ENCODE data around the gene KIFC3. TPM values are rescaled to one million over a fixed set of nuclear protein-coding genes. Genes with fewer than 3 reads are reported as not detected.

The KIFC3 gene
- total and polyA plus RNA-seq, 2 donors (not counting 1 experiment from before 2014, with no cell fraction given): 0.07 to 0.67 TPM

- H3K27ac Mint-ChIP-seq: no peak overlapping the region
- no peak overlapping the region for H2AFZ ChIP-seq (ENCODE audit: insufficient read depth, low read depth, low read length, poor library complexity, severe bottlenecking)
- CTCF ChIA-PET: no interaction called here
- H3K27me3 ChIP-seq (replicated peaks in 1 of 4; ENCODE audit: control extremely low read depth in 1 of 4, control insufficient read depth in 3 of 4, insufficient read depth in 4 of 4, low read length in 3 of 4): no peaks in the 10 kb centered on the region
- H3K9me3 ChIP-seq (ENCODE audit: control extremely low read depth in 1 of 3, control insufficient read depth in 2 of 3, insufficient read depth in 1 of 3, low read length in 2 of 3): no peaks in the 10 kb centered on the region
- no peak overlapping the region for H3K4me3 ChIP-seq (ENCODE audit: control extremely low read depth in 1 of 5, extremely low read depth in 1 of 5, insufficient read depth in 1 of 5, low read depth in 2 of 5, low read length in 4 of 5)
- intact Hi-C loops (cut with micrococcal nuclease): no loop called here
- no peak overlapping the region for H3K4me2 ChIP-seq (replicated peaks; ENCODE audit: low read depth, low read length, poor library complexity, severe bottlenecking)
- 92% methylated on average over 10 of the region's 11 CpGs for WGBS (ENCODE audit: insufficient coverage)
- no peaks in the 10 kb centered on the region for H3K4me1 ChIP-seq (ENCODE audit: control insufficient read depth in 2 of 2, insufficient read depth in 2 of 2, low read length in 2 of 2)
- no peaks in the 10 kb centered on the region for H3K36me3 ChIP-seq (replicated peaks in 1 of 2; ENCODE audit: control extremely low read depth in 1 of 2, control insufficient read depth in 1 of 2, extremely low read depth in 1 of 2, insufficient read depth in 2 of 2, low read length in 1 of 2)
- POLR2A ChIA-PET: no interaction called here
- no peaks in the 10 kb centered on the region for H3K9me3 Mint-ChIP-seq (ENCODE audit: insufficient read depth)
- no peaks in the 10 kb centered on the region for H3K4me1 Mint-ChIP-seq
- TF ChIP-seq EZH2 (IDR thresholded peaks at IDR 0.05; ENCODE audit: borderline replicate concordance, insufficient read depth, low read depth, low read length, poor library complexity, severe bottlenecking): no peak
- no peak for TF ChIP-seq CTCF (IDR thresholded peaks at IDR 0.05)
- no peaks in the 10 kb centered on the region for H4K20me1 ChIP-seq (ENCODE audit: control insufficient read depth, insufficient read depth, low read length, poor library complexity, severe bottlenecking)
- H3K27ac ChIP-seq (ENCODE audit: low read length in 2 of 2): no peak overlapping the region
- no peaks in the 10 kb centered on the region for H3K27me3 Mint-ChIP-seq
- no peak overlapping the region for H3K4me3 Mint-ChIP-seq
- H3K79me2 ChIP-seq (ENCODE audit: control insufficient read depth, insufficient read depth, low read length): no peaks in the 10 kb centered on the region
- H3K9ac ChIP-seq (ENCODE audit: low read length): no peak overlapping the region
- no peak for DNase-seq
- no peak for ATAC-seq (ENCODE audit: low read depth)
These were observed 53.7 kb downstream of the KIFC3 start for GRCh38 chr16:57748596-57748995.

GRCh38 chr16:57747996-57748395 lies 54.3 kb downstream of the KIFC3 start:
- Histone ChIP-seq H2AFZ (ENCODE audit: insufficient read depth, low read depth, low read length, poor library complexity, severe bottlenecking) (no peak overlapping the region), H4K20me1 (ENCODE audit: control insufficient read depth, insufficient read depth, low read length, poor library complexity, severe bottlenecking) (no peaks in the 10 kb centered on the region), H3K4me2 (replicated peaks; ENCODE audit: low read depth, low read length, poor library complexity, severe bottlenecking) (no peak overlapping the region), H3K4me3 (ENCODE audit: control extremely low read depth in 1 of 5, extremely low read depth in 1 of 5, insufficient read depth in 1 of 5, low read depth in 2 of 5, low read length in 4 of 5) (no peak overlapping the region), H3K27me3 (replicated peaks in 1 of 4; ENCODE audit: control extremely low read depth in 1 of 4, control insufficient read depth in 3 of 4, insufficient read depth in 4 of 4, low read length in 3 of 4) (no peaks in the 10 kb centered on the region), H3K36me3 (replicated peaks in 1 of 2; ENCODE audit: control extremely low read depth in 1 of 2, control insufficient read depth in 1 of 2, extremely low read depth in 1 of 2, insufficient read depth in 2 of 2, low read length in 1 of 2) (peaks cover 0 to 3% of the 10 kb centered on the region in 2 experiments), H3K9ac (ENCODE audit: low read length) (no peak overlapping the region), H3K27ac (ENCODE audit: low read length in 2 of 2) (no peak overlapping the region), H3K9me3 (ENCODE audit: control extremely low read depth in 1 of 3, control insufficient read depth in 2 of 3, insufficient read depth in 1 of 3, low read length in 2 of 3) (no peaks in the 10 kb centered on the region), H3K4me1 (ENCODE audit: control insufficient read depth in 2 of 2, insufficient read depth in 2 of 2, low read length in 2 of 2) (no peaks in the 10 kb centered on the region), H3K79me2 (ENCODE audit: control insufficient read depth, insufficient read depth, low read length) (no peaks in the 10 kb centered on the region)
- 100% methylated on average over 5 of the region's 6 CpGs for WGBS (ENCODE audit: insufficient coverage)
- Mint-ChIP-seq H3K27ac (no peak overlapping the region), H3K4me1 (no peaks in the 10 kb centered on the region), H3K9me3 (ENCODE audit: insufficient read depth) (no peaks in the 10 kb centered on the region), H3K27me3 (no peaks in the 10 kb centered on the region), H3K4me3 (no peak overlapping the region)
- intact Hi-C loops (cut with micrococcal nuclease): no loop called here
- ChIA-PET CTCF (no interaction called here), POLR2A (no interaction called here)
- DNase-seq: no peak
- no peak for ATAC-seq (ENCODE audit: low read depth)
- TF ChIP-seq EZH2 (IDR thresholded peaks at IDR 0.05; ENCODE audit: borderline replicate concordance, insufficient read depth, low read depth, low read length, poor library complexity, severe bottlenecking) (no peak), CTCF (IDR thresholded peaks at IDR 0.05) (no peak)
